Right ventricle myocardium superior (tissue), 1 donor: Measurements from ENCODE around the gene LTBP1. TPM values are rescaled to one million over a fixed set of nuclear protein-coding genes. Genes with fewer than 3 reads are reported as not detected.

Experiments
- ATAC-seq: fragments of 200-7000 bp; cut with Tn5 transposase; one replicate; pipeline ENCODE4 v1.9.1; 2020; ENCODE audit warnings: mild to moderate bottlenecking; ENCODE audit not compliant: poor library complexity
- DNase-seq: peaks from one replicate; pipeline ENCODE4 v3.0.0-alpha.2; 2020
- intact Hi-C: fragments of 100-400 bp; cut with DNase I; formaldehyde crosslinking; loops from one replicate; pipeline ENCODE4 v1.11.2; 2022
- total RNA-seq: library from RNA; stranded (reverse); fragmentation: NEBNext Ultra II Directional; extraction: Animal tissue kit (Norgen Biotek cat#: 25700); gene quantifications from one replicate; pipeline ENCODE4 v1.2.1, GENCODE V29; 2021
- donor health status: DM: no; HTN: yes; CAD: no; lungs with severe emphysema.

Gene LTBP1
- total RNA-seq, 1 donor from 2014 or later: 79.9 TPM

DNA sequence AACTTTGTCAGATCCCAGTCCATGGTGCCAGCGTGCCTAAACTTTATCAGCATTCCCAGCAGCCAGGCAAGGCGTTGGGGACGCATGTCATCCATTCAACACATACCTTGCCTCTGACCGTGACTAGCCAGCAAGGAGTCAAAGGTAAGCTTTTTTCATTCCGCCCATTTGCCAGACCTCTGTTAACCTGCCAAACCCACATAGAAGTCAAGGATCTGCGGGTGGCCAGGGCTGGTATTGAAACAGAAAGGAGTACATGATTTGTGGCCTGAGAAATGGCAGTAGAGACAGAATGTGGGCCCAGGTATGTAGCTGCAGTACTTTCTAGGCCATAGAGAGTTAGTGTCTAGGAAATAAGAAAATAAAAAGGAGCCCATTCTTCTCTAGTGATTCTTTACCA is 240.2 kb downstream of the LTBP1 start:
- ATAC-seq (no peak), DNase-seq (no peak)
- intact Hi-C loops: no loop called here

DNA sequence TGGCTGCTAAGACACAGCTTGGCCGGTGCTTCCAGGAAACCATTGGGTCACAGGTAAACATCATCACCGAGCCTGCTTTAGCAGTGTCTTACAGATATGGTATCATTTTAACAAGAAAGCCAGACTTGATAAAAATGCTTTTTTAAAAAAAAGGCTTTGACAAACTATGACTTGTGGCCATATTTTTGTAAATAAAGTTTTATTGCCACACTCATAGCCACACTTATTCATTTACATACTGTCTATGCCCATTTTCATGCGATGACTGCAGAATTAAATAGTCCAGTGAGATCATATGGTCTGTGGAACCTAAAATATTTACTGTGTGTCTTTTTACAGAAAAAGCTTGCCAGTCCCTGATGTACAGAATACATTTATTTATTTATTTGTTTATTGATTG is 242.0 kb downstream of the LTBP1 start:
- ATAC-seq (no peak), DNase-seq (no peak)
- intact Hi-C loops: no loop called here

DNA sequence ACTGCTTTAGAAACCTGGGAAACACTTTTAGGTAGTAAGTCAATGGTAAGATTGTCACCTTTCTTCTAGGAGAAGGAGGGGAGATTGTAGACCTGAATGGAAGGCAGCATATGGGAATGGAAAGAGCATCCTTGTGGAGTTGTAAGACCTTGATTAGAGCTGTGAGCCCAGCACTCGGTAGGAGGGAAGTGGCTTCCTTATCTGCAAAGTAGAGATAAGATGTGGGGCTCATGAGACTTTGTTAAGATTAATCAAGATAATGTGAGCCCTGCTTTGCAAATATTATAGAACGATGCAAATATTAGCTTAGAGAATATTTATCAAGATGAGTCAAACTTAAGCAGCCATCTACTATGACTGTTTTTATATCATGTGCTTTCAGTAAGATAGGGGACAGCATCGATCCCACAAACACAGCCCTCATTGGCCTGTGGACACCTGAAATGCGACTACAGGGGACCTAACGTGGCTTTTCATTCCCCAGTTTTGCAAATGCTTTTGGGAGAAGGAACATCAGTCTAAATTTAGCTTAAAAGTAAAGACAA is 243.7 kb downstream of the LTBP1 start:
- intact Hi-C loops: no loop called here
- ATAC-seq: no peak
- DNase-seq: no peak

DNA sequence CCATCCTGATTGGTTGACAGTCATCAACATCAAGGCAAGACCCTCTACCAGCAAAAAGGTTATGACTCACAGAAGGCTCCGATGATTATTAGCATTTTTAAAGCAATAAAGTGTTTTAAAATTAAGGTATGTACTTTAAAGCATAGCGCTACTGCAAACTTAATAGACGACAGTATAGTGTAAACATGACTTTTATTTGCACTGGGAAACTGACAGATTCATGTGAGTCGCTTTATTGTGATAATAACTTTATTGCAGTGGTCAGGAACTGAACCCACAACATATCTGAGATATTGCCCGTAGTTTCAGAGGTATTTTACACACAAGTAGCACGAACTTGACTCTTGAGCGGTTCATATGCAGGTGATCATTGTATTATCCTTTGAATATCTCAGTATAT is 249.1 kb downstream of the LTBP1 start:
- DNase-seq (no peak), ATAC-seq (no peak)
- intact Hi-C loops: no loop called here

DNA sequence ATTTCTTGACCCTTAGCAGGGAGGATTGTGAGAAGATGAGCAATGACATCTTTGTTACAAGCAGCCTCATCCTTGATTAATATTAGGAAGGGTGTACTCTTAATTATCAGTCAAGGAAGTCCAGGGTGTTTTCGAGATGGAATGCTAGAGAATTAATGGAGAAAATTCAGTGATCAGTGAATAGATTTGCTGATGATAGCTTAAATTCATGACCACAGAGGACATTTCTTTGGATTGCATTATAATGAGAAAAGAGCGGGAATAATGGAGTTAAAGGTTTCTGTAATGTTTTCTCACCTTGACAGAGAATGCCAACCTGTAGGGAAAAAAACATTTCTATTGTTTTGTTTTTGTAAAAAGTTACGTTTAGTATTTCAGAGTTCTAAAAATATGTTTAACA is 249.9 kb downstream of the LTBP1 start:
- intact Hi-C loops: no loop called here
- DNase-seq (no peak), ATAC-seq (no peak)

DNA sequence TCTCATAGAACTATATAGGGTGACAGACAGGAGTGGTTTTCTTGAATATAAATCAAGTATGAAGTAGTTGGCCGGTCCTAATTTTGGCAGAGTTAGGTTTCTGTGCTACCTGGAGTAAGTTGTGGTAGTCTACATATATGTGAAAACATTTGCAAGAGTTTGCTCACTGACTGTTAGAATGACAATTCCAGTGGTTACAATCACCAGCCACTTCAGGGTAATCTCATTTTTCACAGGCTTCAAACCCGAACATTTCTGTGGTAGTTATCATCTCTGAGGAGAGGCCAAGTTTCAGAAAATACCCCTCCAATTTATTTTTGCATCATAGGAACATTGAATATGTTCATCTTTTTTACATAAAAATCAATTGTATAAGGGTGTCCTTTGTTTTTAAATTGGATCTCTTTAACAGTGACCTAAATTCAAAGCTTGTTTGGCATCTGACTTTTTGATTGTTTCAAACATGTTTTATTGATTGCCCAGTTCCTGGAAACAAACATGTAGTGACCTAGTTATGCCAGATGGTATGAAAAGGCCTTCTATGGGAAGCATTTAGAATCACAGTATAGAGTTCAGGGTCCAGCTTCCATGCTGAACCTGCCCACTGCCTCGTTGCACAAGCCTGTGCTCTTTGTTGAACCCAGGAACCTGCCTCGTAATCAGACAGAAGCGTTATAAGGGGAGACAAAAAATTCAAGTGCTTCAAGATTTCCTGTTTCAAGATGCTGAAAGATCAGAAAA is 250.6 kb downstream of the LTBP1 start:
- intact Hi-C loops: no loop called here
- ATAC-seq (no peak), DNase-seq (no peak)

DNA sequence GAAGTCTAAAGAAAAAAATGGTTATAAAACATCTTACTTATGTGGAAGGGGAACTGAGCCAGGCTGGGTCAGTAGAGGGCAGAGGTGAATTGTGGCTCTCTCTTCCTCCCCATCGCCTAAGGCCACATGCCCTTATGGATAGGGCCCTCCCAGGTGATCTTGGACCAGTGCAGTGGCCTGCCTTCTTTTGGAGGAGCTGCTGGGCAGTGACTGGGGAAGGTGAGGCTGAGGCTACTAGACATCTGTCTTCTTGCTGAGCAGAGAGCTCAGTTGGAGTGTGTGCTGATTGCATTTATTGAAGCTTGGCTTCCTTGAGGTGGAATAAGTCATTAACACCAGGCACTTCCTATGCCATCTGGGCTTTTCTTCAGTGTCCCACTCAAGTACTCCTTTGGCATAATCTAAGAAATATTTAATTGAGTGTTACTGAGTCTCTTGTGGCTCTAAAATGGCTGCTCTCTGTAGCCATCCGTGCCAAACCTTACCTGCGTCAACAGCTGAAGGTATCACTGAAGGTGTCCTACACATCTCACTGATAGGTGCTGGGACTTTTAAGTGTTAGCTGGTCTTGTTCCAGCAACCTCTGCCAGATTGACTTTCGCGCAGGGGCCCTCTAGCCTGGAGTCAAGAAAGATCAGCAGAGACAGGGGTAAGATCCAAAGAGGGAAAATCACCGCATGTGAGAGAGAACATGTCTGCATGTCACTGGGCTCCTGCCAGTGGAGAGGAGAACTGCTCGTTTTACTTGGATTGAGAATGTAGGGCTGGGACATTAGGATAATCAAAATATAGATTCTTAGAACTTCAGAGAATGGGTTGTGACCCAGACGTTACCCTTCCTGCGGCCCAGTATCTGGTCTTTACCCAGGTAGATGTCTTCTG is 256.1 kb downstream of the LTBP1 start:
- intact Hi-C loops: no loop called here
- DNase-seq (no peak), ATAC-seq (peak; percentile 48)

DNA sequence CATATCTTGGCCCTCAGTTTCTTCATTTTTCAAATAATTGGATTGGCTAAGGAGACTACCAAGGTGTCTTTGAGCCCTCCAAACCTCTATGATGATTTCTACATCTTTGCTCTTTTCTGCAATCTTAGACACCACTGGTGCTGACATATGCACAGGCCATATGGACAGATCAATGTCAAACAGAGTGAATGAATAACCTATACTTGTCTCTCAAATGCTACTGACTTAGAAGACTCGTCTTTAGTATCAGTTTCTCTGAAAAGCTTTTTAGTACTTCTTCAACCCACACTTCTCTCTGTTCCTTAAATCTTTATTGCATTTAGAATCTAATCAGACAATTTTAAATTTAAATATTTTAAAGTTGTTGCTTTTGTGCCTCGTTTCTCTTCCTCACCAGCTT is 258.2 kb downstream of the LTBP1 start:
- ATAC-seq (no peak), DNase-seq (no peak)
- intact Hi-C loops: no loop called here

DNA sequence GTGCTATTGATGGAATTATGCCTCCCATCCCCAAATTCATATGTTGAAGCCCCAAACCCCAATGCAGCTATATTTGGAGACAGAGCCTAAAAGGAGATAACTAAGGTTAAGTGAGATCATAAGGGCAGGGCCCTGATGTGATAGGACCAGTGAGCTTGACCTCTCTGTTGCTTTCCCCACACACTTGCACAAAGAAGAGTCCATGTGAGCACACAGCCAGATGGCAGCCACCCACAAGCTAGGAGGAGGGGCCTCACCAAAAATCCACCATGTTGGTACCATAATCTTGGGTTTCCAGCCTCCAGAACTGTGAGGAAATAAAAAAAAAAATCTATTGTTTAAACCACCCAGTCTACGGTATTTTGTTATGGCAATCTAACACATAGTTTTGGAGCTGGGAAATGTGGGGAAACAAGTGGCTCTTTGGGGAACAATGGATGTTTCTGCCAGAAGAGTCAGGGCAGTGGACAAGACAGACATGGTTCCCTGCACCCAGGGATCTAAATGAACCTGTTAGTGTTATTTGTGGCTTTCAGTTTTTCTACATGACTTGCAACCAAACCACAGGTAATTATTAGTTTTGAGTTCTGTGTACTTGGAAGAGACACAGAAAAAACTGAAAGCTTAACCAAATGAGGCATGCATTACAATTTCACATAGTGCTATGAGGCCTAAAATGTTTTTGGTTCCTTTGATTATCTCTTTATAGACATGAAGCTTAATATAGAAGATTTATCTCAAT is 259.1 kb downstream of the LTBP1 start:
- DNase-seq (no peak), ATAC-seq (no peak)
- intact Hi-C loops: no loop called here

DNA sequence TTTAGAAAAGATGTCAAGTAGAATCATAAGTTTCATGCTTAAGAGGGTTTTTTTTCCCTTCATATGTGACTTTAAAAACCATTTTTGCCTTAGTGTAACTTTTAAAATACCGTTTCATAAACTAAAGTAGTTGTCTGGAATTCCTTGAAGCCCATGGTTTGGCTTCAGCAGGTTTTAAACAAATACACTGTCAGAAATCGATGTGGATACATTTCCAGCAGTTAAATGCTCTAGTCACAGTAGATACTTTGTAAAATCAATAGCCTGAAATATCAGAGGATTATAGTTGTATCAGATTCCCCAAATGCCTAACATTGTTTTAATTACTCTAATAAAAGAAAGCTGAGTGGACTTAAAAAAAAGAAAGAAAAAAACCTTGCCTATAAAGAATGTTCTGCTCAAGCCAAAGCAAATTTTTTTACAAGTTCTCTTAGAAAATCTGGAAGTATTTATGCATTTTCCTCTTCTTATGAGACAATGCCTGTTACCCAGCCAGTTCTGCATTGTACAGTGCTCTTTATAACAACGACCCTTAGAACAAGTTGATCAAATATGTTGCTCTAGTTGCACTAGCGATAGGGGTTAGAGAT is 260.5 kb downstream of the LTBP1 start:
- intact Hi-C loops: no loop called here
- DNase-seq (no peak), ATAC-seq (no peak)

DNA sequence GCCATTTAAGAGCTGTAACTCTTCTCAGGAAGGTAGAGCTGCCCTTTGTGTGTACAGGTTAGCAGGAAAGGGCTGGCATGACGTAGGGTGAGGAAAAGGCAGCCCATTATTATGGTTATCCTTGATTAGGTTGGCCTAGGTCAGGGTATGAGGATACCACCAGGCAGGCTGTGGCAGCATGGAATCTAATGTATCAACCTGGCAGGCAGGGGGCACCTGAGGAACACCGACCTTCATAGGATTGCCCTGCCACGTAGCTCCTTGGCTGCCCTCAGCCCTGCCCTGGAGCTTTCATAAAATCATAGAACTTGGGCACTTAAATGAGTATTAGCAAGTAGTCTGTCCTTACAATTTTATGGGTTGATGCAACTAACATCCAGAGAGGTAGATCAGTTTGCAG is 261.6 kb downstream of the LTBP1 start:
- DNase-seq: no peak
- intact Hi-C loops: no loop called here
- ATAC-seq: no peak

DNA sequence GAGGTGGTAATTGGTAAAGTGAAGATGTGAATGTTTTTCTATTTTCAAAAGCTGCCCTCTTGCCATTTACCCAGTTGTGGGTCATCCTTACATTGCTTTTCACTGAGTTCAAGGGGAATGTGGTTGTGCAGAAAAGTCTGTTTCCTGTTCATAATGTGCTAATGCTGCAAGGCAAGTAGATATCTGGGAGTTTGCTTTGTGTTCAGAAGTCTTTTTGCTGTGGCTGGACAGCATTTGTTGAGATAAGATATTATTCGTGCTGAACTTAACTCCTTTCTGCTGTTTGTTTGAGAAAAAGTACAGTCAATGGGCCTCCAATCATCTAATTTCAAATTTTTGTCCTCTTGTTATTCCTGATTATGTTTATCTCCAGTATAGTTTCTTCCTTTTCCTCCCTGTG is 263.2 kb downstream of the LTBP1 start:
- intact Hi-C loops: no loop called here
- DNase-seq (no peak), ATAC-seq (no peak)

DNA sequence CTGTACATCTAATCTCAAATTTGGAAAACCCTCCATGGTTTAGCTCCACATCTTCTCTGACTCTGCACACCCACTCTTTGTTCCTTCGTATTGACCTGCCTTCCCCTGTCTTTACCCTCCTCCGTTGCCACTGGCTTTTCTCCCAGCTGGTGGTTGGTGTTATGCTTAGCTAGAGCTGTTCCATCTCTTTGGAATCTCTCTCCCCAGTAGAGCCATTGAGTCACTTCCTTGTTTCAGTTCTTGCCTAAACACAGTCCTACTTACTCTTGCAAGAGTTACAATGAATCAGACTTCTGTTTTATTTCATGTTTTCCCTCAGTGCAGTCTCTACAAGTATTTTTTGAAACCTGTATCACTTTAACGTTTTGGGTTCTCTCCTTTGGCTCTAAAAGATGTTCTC is 263.9 kb downstream of the LTBP1 start:
- ATAC-seq (peak; percentile 54), DNase-seq (no peak)
- intact Hi-C loops: no loop called here

DNA sequence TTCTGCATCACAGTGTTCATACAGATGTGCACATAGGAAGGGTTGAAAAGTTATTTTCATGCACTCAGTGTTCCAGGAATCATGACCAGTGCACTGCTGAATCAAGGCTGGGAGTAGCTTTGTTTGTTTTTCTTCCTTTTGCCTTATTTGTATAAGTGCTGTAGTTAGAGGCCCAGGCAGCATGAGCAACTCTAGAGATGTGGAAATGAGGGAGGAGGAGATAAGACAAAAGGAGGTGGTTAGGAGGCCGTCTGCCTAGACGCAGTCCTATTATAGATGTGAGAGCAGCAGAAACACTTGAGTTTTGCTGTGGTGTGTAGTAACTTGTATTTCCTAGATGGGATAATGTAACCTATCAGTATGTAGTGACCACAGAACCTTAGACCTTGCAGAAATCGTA is 265.4 kb downstream of the LTBP1 start:
- ATAC-seq: no peak
- DNase-seq: no peak
- intact Hi-C loops: no loop called here

DNA sequence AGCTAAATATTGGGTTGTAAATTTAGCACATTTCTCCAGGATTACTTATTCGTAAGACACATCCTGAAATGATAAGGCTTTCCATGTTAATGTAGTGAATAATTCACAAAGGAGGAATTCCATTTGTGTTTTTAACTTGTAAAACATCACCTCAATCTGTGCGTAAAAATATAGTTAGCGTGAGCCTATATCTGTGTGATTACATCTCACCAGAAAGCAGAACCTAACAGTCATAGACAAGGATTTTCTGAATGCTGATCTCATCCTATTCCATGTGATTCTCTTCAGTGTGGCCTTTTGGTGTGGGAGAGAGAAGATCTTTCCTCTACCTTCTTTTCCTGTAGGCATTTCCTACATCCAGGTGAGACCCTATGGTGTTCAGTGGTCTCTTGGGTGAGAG is 266.5 kb downstream of the LTBP1 start:
- ATAC-seq (no peak), DNase-seq (no peak)
- intact Hi-C loops: no loop called here

DNA sequence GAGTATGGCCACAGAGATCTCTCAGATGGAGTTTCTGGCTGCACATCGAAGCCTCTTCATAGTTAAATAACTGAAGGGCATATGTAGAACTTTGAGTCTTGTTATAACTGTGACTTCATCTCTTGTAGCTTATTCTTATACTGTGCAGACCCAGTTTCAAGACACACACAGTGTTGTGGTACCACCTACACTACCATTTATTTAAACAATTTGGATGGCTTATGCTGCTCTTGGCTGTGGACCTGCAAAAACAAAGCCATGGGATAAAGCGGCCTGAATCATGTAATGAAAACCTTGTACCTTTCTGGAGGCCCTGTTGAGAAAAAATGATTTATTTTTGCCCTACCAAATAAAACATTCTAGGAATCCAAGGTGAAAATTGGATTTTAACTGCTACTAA is 266.9 kb downstream of the LTBP1 start:
- ATAC-seq (no peak), DNase-seq (no peak)
- intact Hi-C loops: no loop called here

DNA sequence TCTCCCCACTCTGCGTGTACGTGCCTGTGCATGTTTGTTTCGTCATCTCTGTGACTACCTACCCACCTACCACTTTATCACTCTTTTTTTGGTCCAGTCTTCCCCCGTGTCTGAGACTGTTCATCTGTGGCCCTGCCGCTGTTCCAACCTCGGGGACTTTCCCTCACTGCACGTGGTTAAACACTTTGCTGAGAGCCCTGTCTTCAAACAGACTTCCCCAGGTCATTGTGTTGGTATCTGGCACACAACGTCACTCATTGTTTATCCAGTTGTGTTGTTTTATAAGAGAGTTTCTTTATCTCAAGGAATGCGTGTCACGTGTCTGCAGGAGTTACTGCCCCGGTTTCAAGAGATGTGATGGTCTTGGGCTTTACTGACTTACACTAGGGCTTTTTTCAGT is 267.7 kb downstream of the LTBP1 start:
- DNase-seq (no peak), ATAC-seq (no peak)
- intact Hi-C loops: no loop called here

DNA sequence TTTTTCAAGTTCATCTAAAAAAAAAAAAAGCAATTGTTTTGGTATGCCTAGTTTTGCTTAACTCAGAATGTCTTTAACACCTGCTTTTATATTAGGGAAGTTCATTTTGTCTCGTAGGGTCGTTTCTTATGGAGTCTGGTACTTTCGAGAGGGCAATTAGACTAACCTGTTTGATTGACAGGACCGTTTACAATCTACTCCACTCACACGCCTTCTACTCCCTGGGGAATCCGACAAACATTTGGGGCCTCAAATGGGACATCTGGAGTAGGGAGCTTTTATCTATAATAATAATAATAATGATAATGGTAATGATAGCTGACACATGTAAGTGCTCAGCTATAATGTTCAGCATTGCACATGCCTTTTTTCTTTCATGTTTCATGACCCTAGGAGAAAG is 268.1 kb downstream of the LTBP1 start:
- intact Hi-C loops: no loop called here

DNA sequence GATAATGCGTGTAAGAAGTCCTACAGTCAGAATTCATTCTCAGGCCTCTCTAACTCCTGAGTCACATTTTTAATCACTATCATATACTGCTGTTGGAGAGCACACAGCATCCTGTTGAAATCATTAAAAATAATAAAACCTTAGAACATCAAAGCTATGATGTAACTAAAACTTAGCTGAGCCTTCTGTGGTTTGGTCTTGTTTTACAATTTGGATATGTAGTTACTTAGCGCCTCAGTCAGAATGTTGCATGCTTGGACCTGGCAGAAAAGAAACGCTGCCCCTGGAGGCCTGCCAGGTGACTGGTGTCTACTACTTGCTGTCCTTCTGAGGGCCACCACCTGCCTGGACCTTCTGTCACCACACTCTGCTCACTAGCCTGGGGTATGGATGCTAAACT is 268.5 kb downstream of the LTBP1 start:
- ATAC-seq (peak; percentile 21), DNase-seq (peak; percentile 75)
- intact Hi-C loops: no loop called here

More for the DNA sequence above, 268.1 kb downstream of the LTBP1 start:
- ATAC-seq: no peak
- DNase-seq: no peak
